Neural crest cell (in vitro differentiated cells): ENCODE results near the gene TCL1B. TPM values are rescaled to one million over a fixed set of nuclear protein-coding genes. Genes with fewer than 3 reads are reported as not detected.
"Not testable (repeated sequence)": the region's sequence is repeated elsewhere in the genome, so short reads cannot be mapped to it uniquely, and the experiment has no call there.

Experiments used
- DNase-seq: peaks from one replicate; pipeline ENCODE4 v3.0.0; 2021; ENCODE audit warnings: low read depth, mixed read lengths, low spot score
- H3K27ac Mint-ChIP-seq: one replicate; pipeline ENCODE4 v1.8.0; 2021; ENCODE audit warnings: mild to moderate bottlenecking, mixed read lengths; ENCODE audit not compliant: unreplicated experiment
- H3K27me3 Mint-ChIP-seq: 2 replicates; pipeline ENCODE4 v1.8.0; 2021; ENCODE audit warnings: low read depth, mild to moderate bottlenecking, mixed read lengths
- H3K36me3 Mint-ChIP-seq: 2 replicates; pipeline ENCODE4 v1.8.0; 2021; ENCODE audit warnings: low read depth, mild to moderate bottlenecking, mixed read lengths
- H3K4me1 Mint-ChIP-seq: 2 replicates; pipeline ENCODE4 v1.8.0; 2021; ENCODE audit warnings: mixed read lengths
- H3K4me3 Mint-ChIP-seq: one replicate; pipeline ENCODE4 v1.8.0; 2021; ENCODE audit warnings: mild to moderate bottlenecking, mixed read lengths
- H3K9me3 Mint-ChIP-seq: 2 replicates; pipeline ENCODE4 v1.8.0; 2021; ENCODE audit warnings: mixed read lengths
- total RNA-seq: library from RNA; stranded (reverse); gene quantifications from 2 replicates; pipeline ENCODE4 v1.2.1, GENCODE V29; 2021
- TF ChIP-seq, protein P1 (sequence below): fragments of 200-600 bp; sonication (generic); conservative IDR thresholded peaks from 2 replicates; pipeline ENCODE4 v1.5.0; 2021; ENCODE audit warnings: antibody characterized with exemption, mild to moderate bottlenecking

TCL1B gene
- total RNA-seq, 1 donor from 2014 or later: not detected

DNA sequence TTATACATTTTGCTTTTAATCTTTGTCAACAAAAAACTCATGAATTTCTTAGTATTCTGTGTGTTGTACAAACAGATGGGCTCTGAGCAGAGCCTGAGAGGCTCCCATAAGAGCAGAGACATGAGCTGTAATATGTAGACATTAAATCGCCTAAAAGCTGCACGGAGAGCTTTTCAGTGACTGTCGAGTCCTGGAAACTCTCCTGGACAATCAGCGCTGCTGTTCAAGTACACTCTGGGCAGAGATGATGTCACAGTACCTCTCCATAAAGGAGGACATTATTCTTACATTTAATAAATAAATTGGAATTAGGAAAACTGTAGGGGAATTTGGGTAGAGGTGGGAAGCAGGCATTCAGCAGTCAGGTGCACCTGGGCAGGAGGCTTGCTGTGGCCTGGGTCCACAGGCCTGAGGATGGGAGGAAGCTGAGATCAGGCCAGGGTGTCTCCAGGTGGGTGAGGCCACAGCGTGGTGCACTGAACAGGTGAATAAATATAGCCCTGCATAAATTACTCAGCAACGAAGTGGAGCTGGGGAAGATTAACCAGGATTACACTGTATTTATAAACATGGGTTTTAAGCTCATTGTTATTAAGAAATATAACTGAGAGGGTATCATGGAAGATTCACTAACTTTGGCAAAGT is 41.0 kb downstream of the TCL1B start:
- DNase-seq: no peak
- H3K9me3 Mint-ChIP-seq: no peaks in the 10 kb centered on the region
- H3K4me1 Mint-ChIP-seq: no peaks in the 10 kb centered on the region
- H3K27ac Mint-ChIP-seq: no peak overlapping the region
- H3K4me3 Mint-ChIP-seq: no peak overlapping the region
- TF ChIP-seq, protein P1, sequence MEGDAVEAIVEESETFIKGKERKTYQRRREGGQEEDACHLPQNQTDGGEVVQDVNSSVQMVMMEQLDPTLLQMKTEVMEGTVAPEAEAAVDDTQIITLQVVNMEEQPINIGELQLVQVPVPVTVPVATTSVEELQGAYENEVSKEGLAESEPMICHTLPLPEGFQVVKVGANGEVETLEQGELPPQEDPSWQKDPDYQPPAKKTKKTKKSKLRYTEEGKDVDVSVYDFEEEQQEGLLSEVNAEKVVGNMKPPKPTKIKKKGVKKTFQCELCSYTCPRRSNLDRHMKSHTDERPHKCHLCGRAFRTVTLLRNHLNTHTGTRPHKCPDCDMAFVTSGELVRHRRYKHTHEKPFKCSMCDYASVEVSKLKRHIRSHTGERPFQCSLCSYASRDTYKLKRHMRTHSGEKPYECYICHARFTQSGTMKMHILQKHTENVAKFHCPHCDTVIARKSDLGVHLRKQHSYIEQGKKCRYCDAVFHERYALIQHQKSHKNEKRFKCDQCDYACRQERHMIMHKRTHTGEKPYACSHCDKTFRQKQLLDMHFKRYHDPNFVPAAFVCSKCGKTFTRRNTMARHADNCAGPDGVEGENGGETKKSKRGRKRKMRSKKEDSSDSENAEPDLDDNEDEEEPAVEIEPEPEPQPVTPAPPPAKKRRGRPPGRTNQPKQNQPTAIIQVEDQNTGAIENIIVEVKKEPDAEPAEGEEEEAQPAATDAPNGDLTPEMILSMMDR: no peak
- H3K36me3 Mint-ChIP-seq: no peaks in the 10 kb centered on the region
- peaks cover 23% of the 10 kb centered on the region for H3K27me3 Mint-ChIP-seq

DNA sequence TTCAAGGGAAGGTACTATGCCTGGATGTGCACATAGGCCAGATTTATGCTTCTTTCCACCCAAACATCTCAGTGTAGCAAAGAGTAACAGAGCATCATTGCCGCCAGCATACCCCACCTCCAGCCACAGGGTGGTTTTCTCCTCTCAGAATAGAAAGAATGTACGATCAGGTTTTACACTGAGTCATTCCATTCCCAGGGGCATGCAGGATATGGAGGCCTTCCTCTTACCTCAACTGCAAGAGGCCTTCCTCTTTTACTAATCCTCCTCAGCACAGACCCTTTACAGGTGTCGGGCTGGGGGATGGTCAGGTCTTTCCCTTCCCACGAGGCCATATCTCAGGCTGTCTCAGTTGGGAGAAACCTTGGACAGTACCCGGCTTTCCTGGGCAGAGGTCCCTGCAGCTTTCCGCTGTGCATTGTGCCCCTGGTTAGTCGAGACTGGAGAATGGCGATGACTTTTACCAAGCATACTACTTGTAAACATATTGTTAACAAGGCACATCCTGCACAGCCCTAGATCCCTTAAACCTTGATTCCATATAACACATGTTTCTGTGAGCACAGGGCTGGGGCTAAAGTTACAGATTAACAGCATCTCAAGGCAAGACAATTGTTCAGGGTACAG is 43.3 kb downstream of the TCL1B start:
- peaks cover 35% of the 10 kb centered on the region for H3K27me3 Mint-ChIP-seq
- not testable (repeated sequence) for H3K36me3 Mint-ChIP-seq, H3K4me1 Mint-ChIP-seq, H3K9me3 Mint-ChIP-seq, DNase-seq, H3K27ac Mint-ChIP-seq, H3K4me3 Mint-ChIP-seq

DNA sequence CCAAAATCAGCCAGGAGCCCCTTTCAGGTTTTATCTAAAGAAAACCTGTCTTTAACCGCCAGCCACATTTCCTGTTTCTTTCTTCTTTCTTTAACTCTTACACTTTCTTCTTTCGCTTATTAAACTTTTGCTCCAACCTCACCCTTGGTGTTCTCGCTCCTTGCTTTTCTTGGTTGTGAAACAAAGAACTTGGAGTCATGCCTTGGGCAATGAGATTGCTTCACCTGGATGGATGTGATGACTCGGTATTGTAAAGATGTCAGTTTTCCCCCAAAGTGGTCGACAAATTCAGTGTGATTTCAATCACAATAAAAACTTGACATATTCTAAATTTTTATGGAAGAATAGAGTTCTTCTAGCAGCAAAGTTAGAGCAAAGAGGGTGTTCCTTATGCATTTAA is 43.9 kb downstream of the TCL1B start:
- DNase-seq: no peak
- no peaks in the 10 kb centered on the region for H3K9me3 Mint-ChIP-seq
- no peaks in the 10 kb centered on the region for H3K36me3 Mint-ChIP-seq
- no peak overlapping the region for H3K27ac Mint-ChIP-seq
- no peak overlapping the region for H3K4me3 Mint-ChIP-seq
- H3K27me3 Mint-ChIP-seq: peaks cover 39% of the 10 kb centered on the region
- TF ChIP-seq, protein P1: no peak
- H3K4me1 Mint-ChIP-seq: no peaks in the 10 kb centered on the region

DNA sequence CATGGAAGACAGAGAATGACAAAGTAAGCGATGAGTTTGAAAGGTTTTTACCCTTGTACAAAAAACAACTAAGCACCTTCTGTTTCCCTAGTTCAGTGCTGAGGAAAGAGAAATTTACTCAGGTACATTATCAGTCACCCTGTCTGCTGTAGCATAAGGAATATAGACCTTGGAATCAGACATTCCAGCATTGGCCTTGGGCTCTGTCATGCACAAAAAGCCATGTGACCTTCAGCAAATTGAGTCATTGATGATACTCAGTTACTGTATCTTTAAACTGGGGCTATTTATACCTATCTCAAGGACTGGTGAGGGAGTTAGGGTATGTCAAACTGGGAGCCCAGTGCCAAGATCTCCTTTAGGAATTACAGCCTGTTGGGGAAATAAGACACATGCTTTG is 47.0 kb downstream of the TCL1B start:
- Mint-ChIP-seq H3K36me3 (no peaks in the 10 kb centered on the region), H3K9me3 (no peaks in the 10 kb centered on the region), H3K4me3 (no peak overlapping the region), H3K27ac (no peak overlapping the region), H3K27me3 (peaks cover 38% of the 10 kb centered on the region), H3K4me1 (no peaks in the 10 kb centered on the region)
- TF ChIP-seq, protein P1: no peak
- DNase-seq: no peak

DNA sequence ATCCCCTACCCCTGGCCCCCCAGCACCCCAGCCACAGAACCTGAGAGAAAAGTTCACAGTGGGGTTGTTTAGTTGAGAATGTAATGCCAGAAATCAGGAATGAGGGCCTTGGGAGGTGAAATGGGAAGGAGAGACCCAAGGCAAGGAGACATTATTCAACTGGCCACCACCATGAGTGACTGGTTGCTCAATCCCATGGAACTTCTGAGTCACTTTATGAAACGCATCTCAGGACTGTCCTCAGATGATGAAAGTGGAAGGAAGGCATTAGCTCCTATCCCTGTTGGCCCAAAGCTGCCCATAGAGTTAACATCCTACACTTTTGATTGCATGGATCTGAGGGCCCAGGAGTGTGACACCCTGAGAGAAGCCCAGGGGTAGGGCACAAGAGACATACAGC is 53.1 kb downstream of the TCL1B start:
- TF ChIP-seq, protein P1: no peak
- DNase-seq: no peak
- no peaks in the 10 kb centered on the region for H3K4me1 Mint-ChIP-seq
- no peaks in the 10 kb centered on the region for H3K36me3 Mint-ChIP-seq
- peaks cover 12% of the 10 kb centered on the region for H3K27me3 Mint-ChIP-seq
- no peak overlapping the region for H3K27ac Mint-ChIP-seq
- no peaks in the 10 kb centered on the region for H3K9me3 Mint-ChIP-seq
- H3K4me3 Mint-ChIP-seq: no peak overlapping the region

DNA sequence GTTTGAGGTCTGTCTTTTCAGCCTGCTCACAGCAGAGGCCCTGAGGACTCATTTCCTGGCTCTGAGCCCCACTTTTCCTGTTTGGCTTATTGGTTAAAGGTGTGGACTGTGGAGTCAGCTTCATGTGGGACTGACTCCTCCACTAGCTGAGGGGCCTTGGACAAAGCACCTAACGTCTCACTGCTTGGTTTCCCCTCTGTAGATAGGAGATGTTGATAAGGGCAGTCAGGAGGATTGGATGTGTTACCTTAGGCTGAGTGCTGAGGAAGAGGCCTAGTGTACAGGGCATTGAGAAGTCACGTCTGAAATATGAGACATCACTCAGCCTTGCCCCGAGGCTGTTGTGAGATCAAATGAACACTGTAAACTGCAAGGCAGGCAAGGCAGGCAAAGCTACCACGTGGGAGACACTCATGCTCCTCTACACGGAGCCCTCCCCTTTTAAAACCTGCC is 54.8 kb downstream of the TCL1B start:
- Mint-ChIP-seq H3K4me1 (no peaks in the 10 kb centered on the region), H3K27ac (no peak overlapping the region), H3K4me3 (no peak overlapping the region), H3K36me3 (no peaks in the 10 kb centered on the region), H3K9me3 (no peaks in the 10 kb centered on the region), H3K27me3 (peaks cover 8% of the 10 kb centered on the region)
- DNase-seq: no peak
- TF ChIP-seq, protein P1: no peak
